ENCODE measurements around the gene PADI3.

PADI3 gene

GRCh38 chr1:17209430-17209829 is 39.5 kb upstream of the PADI3 start:
- DNase-seq (ENCODE audit: low read depth in 1 of 2, low spot score in 1 of 2), result no peak
- in situ Hi-C loops (cut with HindIII; ENCODE audit: low pct_unique_long_range_greater_than_20kb, low sequenced_read_pairs), result no loop called here
- TF ChIP-seq JUND (IDR thresholded peaks at IDR 0.05; ENCODE audit: low read depth), result no peak

- TF ChIP-seq JUND (IDR thresholded peaks at IDR 0.05; ENCODE audit: low read depth), result no peak
- in situ Hi-C loops (cut with HindIII; ENCODE audit: low pct_unique_long_range_greater_than_20kb, low sequenced_read_pairs), result no loop called here
These were observed 38.7 kb upstream of the PADI3 start for GRCh38 chr1:17210176-17210575.

GRCh38 chr1:17211377-17211776 is 37.5 kb upstream of the PADI3 start:
- no peak for DNase-seq (ENCODE audit: low read depth in 1 of 2, low spot score in 1 of 2)
- no peak for TF ChIP-seq JUND (IDR thresholded peaks at IDR 0.05; ENCODE audit: low read depth)
- in situ Hi-C loops (cut with HindIII; ENCODE audit: low pct_unique_long_range_greater_than_20kb, low sequenced_read_pairs), result no loop called here

More at GRCh38 chr1:17210176-17210575, 38.7 kb upstream of the PADI3 start:
- no peak for DNase-seq (ENCODE audit: low read depth in 1 of 2, low spot score in 1 of 2)

- in situ Hi-C loops (cut with HindIII; ENCODE audit: low pct_unique_long_range_greater_than_20kb, low sequenced_read_pairs), result no loop called here
- DNase-seq (ENCODE audit: low read depth in 1 of 2, low spot score in 1 of 2), result peak; percentile 44 to 66
- TF ChIP-seq JUND (IDR thresholded peaks at IDR 0.05; ENCODE audit: low read depth), result no peak
These were observed 36.9 kb upstream of the PADI3 start for GRCh38 chr1:17212009-17212408.

- in situ Hi-C loops (cut with HindIII; ENCODE audit: low pct_unique_long_range_greater_than_20kb, low sequenced_read_pairs), result no loop called here
- no peak for TF ChIP-seq JUND (IDR thresholded peaks at IDR 0.05; ENCODE audit: low read depth)
- peak in 1 of 2 experiments; percentile 29 for DNase-seq (ENCODE audit: low read depth in 1 of 2, low spot score in 1 of 2)
These were observed 36.3 kb upstream of the PADI3 start for GRCh38 chr1:17212487-17213121.

GRCh38 chr1:17213148-17213781 is 35.6 kb upstream of the PADI3 start:
- DNase-seq (ENCODE audit: low read depth in 1 of 2, low spot score in 1 of 2), result no peak
- no peak for TF ChIP-seq JUND (IDR thresholded peaks at IDR 0.05; ENCODE audit: low read depth)
- in situ Hi-C loops (cut with HindIII; ENCODE audit: low pct_unique_long_range_greater_than_20kb, low sequenced_read_pairs), result no loop called here

GRCh38 chr1:17213782-17214148 is 35.1 kb upstream of the PADI3 start:
- DNase-seq (ENCODE audit: low read depth in 1 of 2, low spot score in 1 of 2), result no peak
- TF ChIP-seq JUND (IDR thresholded peaks at IDR 0.05; ENCODE audit: low read depth), result no peak
- in situ Hi-C loops (cut with HindIII; ENCODE audit: low pct_unique_long_range_greater_than_20kb, low sequenced_read_pairs), result no loop called here

GRCh38 chr1:17214876-17215544 is 33.9 kb upstream of the PADI3 start:
- in situ Hi-C loops (cut with HindIII; ENCODE audit: low pct_unique_long_range_greater_than_20kb, low sequenced_read_pairs), result no loop called here
- DNase-seq (ENCODE audit: low read depth in 1 of 2, low spot score in 1 of 2), result no peak
- no peak for TF ChIP-seq JUND (IDR thresholded peaks at IDR 0.05; ENCODE audit: low read depth)

GRCh38 chr1:17215545-17215890 is 33.4 kb upstream of the PADI3 start:
- no peak for DNase-seq (ENCODE audit: low read depth in 1 of 2, low spot score in 1 of 2)
- TF ChIP-seq JUND (IDR thresholded peaks at IDR 0.05; ENCODE audit: low read depth), result no peak
- in situ Hi-C loops (cut with HindIII; ENCODE audit: low pct_unique_long_range_greater_than_20kb, low sequenced_read_pairs), result no loop called here

- no peak for DNase-seq (ENCODE audit: low read depth in 1 of 2, low spot score in 1 of 2)
- in situ Hi-C loops (cut with HindIII; ENCODE audit: low pct_unique_long_range_greater_than_20kb, low sequenced_read_pairs), result no loop called here
- no peak for TF ChIP-seq JUND (IDR thresholded peaks at IDR 0.05; ENCODE audit: low read depth)
These were observed 32.8 kb upstream of the PADI3 start for GRCh38 chr1:17216078-17216477.

- no peak for TF ChIP-seq JUND (IDR thresholded peaks at IDR 0.05; ENCODE audit: low read depth)
- DNase-seq (ENCODE audit: low read depth in 1 of 2, low spot score in 1 of 2), result no peak
- in situ Hi-C loops (cut with HindIII; ENCODE audit: low pct_unique_long_range_greater_than_20kb, low sequenced_read_pairs), result no loop called here
These were observed 31.3 kb upstream of the PADI3 start for GRCh38 chr1:17217607-17218006.

- TF ChIP-seq JUND (IDR thresholded peaks at IDR 0.05; ENCODE audit: low read depth), result no peak
These were observed 30.0 kb upstream of the PADI3 start for GRCh38 chr1:17218939-17219338.

GRCh38 chr1:17220287-17220686 is 28.6 kb upstream of the PADI3 start:
- in situ Hi-C loops (cut with HindIII; ENCODE audit: low pct_unique_long_range_greater_than_20kb, low sequenced_read_pairs), result no loop called here
- TF ChIP-seq JUND (IDR thresholded peaks at IDR 0.05; ENCODE audit: low read depth), result no peak
- no peak for DNase-seq (ENCODE audit: low read depth in 1 of 2, low spot score in 1 of 2)

More at GRCh38 chr1:17218939-17219338, 30.0 kb upstream of the PADI3 start:
- in situ Hi-C loops (cut with HindIII; ENCODE audit: low pct_unique_long_range_greater_than_20kb, low sequenced_read_pairs), result no loop called here
- DNase-seq (ENCODE audit: low read depth in 1 of 2, low spot score in 1 of 2), result no peak
